ENCODE results near the gene OR11H6.

DNA sequence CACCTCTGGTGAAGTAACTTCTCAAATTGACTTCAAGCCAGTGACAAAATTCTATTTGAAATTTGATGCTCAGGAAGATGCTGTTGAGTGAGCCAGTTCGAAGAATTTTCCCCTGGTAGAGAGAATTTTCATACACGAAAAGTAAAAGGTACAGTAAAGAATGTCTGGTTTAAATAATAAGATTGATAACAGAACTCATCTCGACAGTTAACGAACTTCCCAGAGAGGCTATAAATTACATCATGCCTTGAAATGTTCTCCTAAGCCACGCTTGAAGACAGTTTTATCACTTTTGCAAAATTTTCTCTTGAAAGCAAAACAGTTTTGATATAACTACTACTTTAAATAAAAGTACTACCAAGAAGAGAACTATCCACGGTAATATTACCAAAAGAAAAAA, 47.2 kb upstream of the OR11H6 start:
- TF ChIP-seq, protein P1, sequence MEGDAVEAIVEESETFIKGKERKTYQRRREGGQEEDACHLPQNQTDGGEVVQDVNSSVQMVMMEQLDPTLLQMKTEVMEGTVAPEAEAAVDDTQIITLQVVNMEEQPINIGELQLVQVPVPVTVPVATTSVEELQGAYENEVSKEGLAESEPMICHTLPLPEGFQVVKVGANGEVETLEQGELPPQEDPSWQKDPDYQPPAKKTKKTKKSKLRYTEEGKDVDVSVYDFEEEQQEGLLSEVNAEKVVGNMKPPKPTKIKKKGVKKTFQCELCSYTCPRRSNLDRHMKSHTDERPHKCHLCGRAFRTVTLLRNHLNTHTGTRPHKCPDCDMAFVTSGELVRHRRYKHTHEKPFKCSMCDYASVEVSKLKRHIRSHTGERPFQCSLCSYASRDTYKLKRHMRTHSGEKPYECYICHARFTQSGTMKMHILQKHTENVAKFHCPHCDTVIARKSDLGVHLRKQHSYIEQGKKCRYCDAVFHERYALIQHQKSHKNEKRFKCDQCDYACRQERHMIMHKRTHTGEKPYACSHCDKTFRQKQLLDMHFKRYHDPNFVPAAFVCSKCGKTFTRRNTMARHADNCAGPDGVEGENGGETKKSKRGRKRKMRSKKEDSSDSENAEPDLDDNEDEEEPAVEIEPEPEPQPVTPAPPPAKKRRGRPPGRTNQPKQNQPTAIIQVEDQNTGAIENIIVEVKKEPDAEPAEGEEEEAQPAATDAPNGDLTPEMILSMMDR (conservative IDR thresholded peaks at IDR 0.05 in 1 of 2, IDR thresholded peaks at IDR 0.05 in 1 of 2; ENCODE audit: extremely low read depth in 1 of 2, insufficient read depth in 1 of 2, low read depth in 1 of 2, low read length in 2 of 2): no peak
- no peak for TF ChIP-seq EZH2 (IDR thresholded peaks at IDR 0.05; ENCODE audit: borderline replicate concordance, low read length)
